ENCODE data around the gene PHF3. TPM values are rescaled to one million over a fixed set of nuclear protein-coding genes. Genes with fewer than 3 reads are reported as not detected.

Gene PHF3
- total RNA-seq, 1 experiment from 2014 or later: 48.3 TPM

- Mint-ChIP-seq H3K27me3 (ENCODE audit: insufficient read depth, unreplicated experiment) (no peaks in the 10 kb centered on the region), H3K9me3 (ENCODE audit: unreplicated experiment) (peaks cover 20% of the 10 kb centered on the region), H3K4me3 (ENCODE audit: unreplicated experiment) (no peak overlapping the region), H3K27ac (ENCODE audit: unreplicated experiment) (no peak overlapping the region), H3K36me3 (ENCODE audit: insufficient read depth, unreplicated experiment) (peaks cover 12% of the 10 kb centered on the region), H3K4me1 (ENCODE audit: low read depth, unreplicated experiment) (no peaks in the 10 kb centered on the region)
- TF ChIP-seq, protein P1, sequence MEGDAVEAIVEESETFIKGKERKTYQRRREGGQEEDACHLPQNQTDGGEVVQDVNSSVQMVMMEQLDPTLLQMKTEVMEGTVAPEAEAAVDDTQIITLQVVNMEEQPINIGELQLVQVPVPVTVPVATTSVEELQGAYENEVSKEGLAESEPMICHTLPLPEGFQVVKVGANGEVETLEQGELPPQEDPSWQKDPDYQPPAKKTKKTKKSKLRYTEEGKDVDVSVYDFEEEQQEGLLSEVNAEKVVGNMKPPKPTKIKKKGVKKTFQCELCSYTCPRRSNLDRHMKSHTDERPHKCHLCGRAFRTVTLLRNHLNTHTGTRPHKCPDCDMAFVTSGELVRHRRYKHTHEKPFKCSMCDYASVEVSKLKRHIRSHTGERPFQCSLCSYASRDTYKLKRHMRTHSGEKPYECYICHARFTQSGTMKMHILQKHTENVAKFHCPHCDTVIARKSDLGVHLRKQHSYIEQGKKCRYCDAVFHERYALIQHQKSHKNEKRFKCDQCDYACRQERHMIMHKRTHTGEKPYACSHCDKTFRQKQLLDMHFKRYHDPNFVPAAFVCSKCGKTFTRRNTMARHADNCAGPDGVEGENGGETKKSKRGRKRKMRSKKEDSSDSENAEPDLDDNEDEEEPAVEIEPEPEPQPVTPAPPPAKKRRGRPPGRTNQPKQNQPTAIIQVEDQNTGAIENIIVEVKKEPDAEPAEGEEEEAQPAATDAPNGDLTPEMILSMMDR (IDR thresholded peaks at IDR 0.05; ENCODE audit: insufficient read depth in 1 of 2, low read depth in 1 of 2, low read length in 1 of 2, severe bottlenecking in 1 of 2, unreplicated experiment in 1 of 2): no peak
- CTCF ChIA-PET: no interaction called here
- Histone ChIP-seq H3K4me3 (ENCODE audit: low read depth, low read length) (no peak overlapping the region), H3K4me1 (no peaks in the 10 kb centered on the region), H3K36me3 (ENCODE audit: control insufficient read depth, insufficient read depth, low read length) (no peaks in the 10 kb centered on the region; the same call in 1 of the 2 replicates), H3K27me3 (replicated peaks; ENCODE audit: control insufficient read depth, insufficient read depth, low read length) (no peaks in the 10 kb centered on the region), H3K9me3 (peaks cover 2% of the 10 kb centered on the region; the same call in 1 of the 2 replicates)
- intact Hi-C loops (cut with micrococcal nuclease; ENCODE audit: unreplicated experiment): no loop called here
- no peak for DNase-seq
- POLR2A ChIA-PET: no interaction called here
- BruUV-seq (replicated peaks): no TSS peak
Measured at GRCh38 chr6:63652980-63653379, 17.4 kb downstream of the PHF3 start.

GRCh38 chr6:63660757-63661156, 25.2 kb downstream of the PHF3 start:
- Mint-ChIP-seq H3K4me3 (ENCODE audit: unreplicated experiment) (no peak overlapping the region), H3K27ac (ENCODE audit: unreplicated experiment) (no peak overlapping the region), H3K4me1 (ENCODE audit: low read depth, unreplicated experiment) (no peaks in the 10 kb centered on the region), H3K36me3 (ENCODE audit: insufficient read depth, unreplicated experiment) (no peaks in the 10 kb centered on the region), H3K9me3 (ENCODE audit: unreplicated experiment) (no peaks in the 10 kb centered on the region), H3K27me3 (ENCODE audit: insufficient read depth, unreplicated experiment) (no peaks in the 10 kb centered on the region)
- intact Hi-C loops (cut with micrococcal nuclease; ENCODE audit: unreplicated experiment): no loop called here
- CTCF ChIA-PET: no interaction called here
- Histone ChIP-seq H3K27me3 (replicated peaks; ENCODE audit: control insufficient read depth, insufficient read depth, low read length) (no peaks in the 10 kb centered on the region), H3K4me1 (no peaks in the 10 kb centered on the region), H3K36me3 (ENCODE audit: control insufficient read depth, insufficient read depth, low read length) (no peaks in the 10 kb centered on the region), H3K4me3 (ENCODE audit: low read depth, low read length) (no peak overlapping the region), H3K9me3 (peaks cover 4% of the 10 kb centered on the region; the same call in 1 of the 2 replicates)
- TF ChIP-seq, protein P1 (IDR thresholded peaks at IDR 0.05; ENCODE audit: insufficient read depth in 1 of 2, low read depth in 1 of 2, low read length in 1 of 2, severe bottlenecking in 1 of 2, unreplicated experiment in 1 of 2): no peak
- DNase-seq: no peak
- no TSS peak for BruUV-seq (replicated peaks)
- POLR2A ChIA-PET: no interaction called here

DNA sequence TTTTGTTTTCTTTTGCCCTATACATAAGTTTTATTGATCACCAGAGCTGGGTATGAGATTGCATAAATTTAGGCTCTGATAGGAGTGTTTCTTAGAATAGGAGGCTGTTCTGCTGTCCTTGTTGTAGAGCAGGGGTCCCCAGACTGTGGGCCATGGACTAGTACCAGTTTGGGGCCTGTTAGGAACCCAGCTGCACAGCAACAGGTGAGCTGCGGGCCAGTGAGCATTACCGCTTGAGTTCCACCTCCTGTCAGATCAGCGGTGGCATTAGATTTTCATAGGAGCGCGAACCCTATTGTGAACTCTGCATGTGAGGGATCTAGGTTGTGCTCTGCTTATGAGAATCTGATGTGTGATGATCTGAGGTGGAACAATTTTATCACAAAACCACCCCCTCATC, 26.2 kb downstream of the PHF3 start:
- Mint-ChIP-seq H3K4me3 (ENCODE audit: unreplicated experiment) (no peak overlapping the region), H3K36me3 (ENCODE audit: insufficient read depth, unreplicated experiment) (no peaks in the 10 kb centered on the region), H3K27ac (ENCODE audit: unreplicated experiment) (no peak overlapping the region), H3K4me1 (ENCODE audit: low read depth, unreplicated experiment) (no peaks in the 10 kb centered on the region), H3K9me3 (ENCODE audit: unreplicated experiment) (no peaks in the 10 kb centered on the region), H3K27me3 (ENCODE audit: insufficient read depth, unreplicated experiment) (no peaks in the 10 kb centered on the region)
- Histone ChIP-seq H3K27me3 (replicated peaks; ENCODE audit: control insufficient read depth, insufficient read depth, low read length) (no peaks in the 10 kb centered on the region), H3K4me3 (ENCODE audit: low read depth, low read length) (no peak overlapping the region), H3K9me3 (peaks cover 4% of the 10 kb centered on the region; the same call in 1 of the 2 replicates), H3K36me3 (ENCODE audit: control insufficient read depth, insufficient read depth, low read length) (no peaks in the 10 kb centered on the region), H3K4me1 (no peaks in the 10 kb centered on the region)
- DNase-seq: no peak
- ChIA-PET POLR2A (no interaction called here), CTCF (no interaction called here)
- BruUV-seq (replicated peaks): no TSS peak
- intact Hi-C loops (cut with micrococcal nuclease; ENCODE audit: unreplicated experiment): no loop called here
- TF ChIP-seq, protein P1 (IDR thresholded peaks at IDR 0.05; ENCODE audit: insufficient read depth in 1 of 2, low read depth in 1 of 2, low read length in 1 of 2, severe bottlenecking in 1 of 2, unreplicated experiment in 1 of 2): no peak

All from Caco-2 (cell line).